PC-3 (cell line): Measurements from ENCODE around the gene PRPF38B. TPM values are rescaled to one million over a fixed set of nuclear protein-coding genes. Genes with fewer than 3 reads are reported as not detected.

Experiments
- ATAC-seq: fragments of 200-7000 bp; cut with Tn5 transposase; 2 replicates; pipeline ENCODE4 v1.9.1; 2020; ENCODE audit warnings: mild to moderate bottlenecking, moderate library complexity
- Bru-seq: library from RNA; stranded (reverse); fragments of 400-500 nt; gene quantifications from one replicate; lab custom pipeline; 2021; lab: Mats Ljungman, UMichigan
- BruChase-seq, 2 experiments: library from RNA; stranded (reverse); fragments of 400-500 nt; gene quantifications; one replicate each; lab custom pipeline; 2021; lab: Mats Ljungman, UMichigan
- BruUV-seq: library from RNA; stranded (reverse); fragments of 400-500 nt; replicated peaks from 2 replicates; lab custom pipeline; 2021; lab: Mats Ljungman, UMichigan
- CTCF ChIA-PET: fragments of 300-600 bp; sonication (Branson Sonifier 250); formaldehyde crosslinking; loops from one replicate; lab custom pipeline; 2022; ENCODE audit warnings: antibody characterized with exemption; lab: Charles Lee
- POLR2A ChIA-PET: fragments of 300-600 bp; sonication (Branson Sonifier 250); formaldehyde crosslinking; loops from one replicate; lab custom pipeline; 2022; ENCODE audit warnings: antibody characterized with exemption; ENCODE audit not compliant: unreplicated experiment; lab: Charles Lee
- DNase-seq: peaks from one replicate; pipeline ENCODE4 v3.0.0-alpha.2; 2015
- H2AFZ ChIP-seq: fragments of 300-600 bp; sonication (generic); 2 replicates; pipeline ENCODE4 v1.6.0; 2016; ENCODE audit warnings: antibody characterized with exemption, low read length
- H3F3A ChIP-seq: fragments of 300-600 bp; sonication (generic); one replicate; pipeline ENCODE4 v1.6.0; 2017; ENCODE audit warnings: antibody characterized with exemption, low read length, control low read depth, mild to moderate bottlenecking; ENCODE audit not compliant: unreplicated experiment
- H3K27ac ChIP-seq: fragments of 300-600 bp; sonication (generic); 2 replicates; pipeline ENCODE4 v1.5.1; 2016; ENCODE audit warnings: mild to moderate bottlenecking, low read length
- H3K27me3 ChIP-seq: fragments of 300-600 bp; sonication (generic); 2 replicates; pipeline ENCODE4 v1.6.1; 2016; ENCODE audit warnings: low read length, mixed read lengths
- H3K36me3 ChIP-seq: fragments of 300-600 bp; sonication (generic); 2 replicates; pipeline ENCODE4 v1.6.1; 2016; ENCODE audit warnings: low read depth, mixed run types, low read length, mixed read lengths
- H3K4me1 ChIP-seq: fragments of 300-600 bp; sonication (generic); 2 replicates; pipeline ENCODE4 v1.5.1; 2016; ENCODE audit warnings: low read length; ENCODE audit not compliant: insufficient read depth
- H3K4me2 ChIP-seq: fragments of 300-600 bp; sonication (generic); 2 replicates; pipeline ENCODE4 v1.6.0; 2016; ENCODE audit warnings: low read length
- H3K4me3 ChIP-seq: fragments of 300-600 bp; sonication (generic); 2 replicates; pipeline ENCODE4 v1.5.1; 2016; ENCODE audit warnings: mild to moderate bottlenecking, low read length, mixed read lengths
- H3K79me2 ChIP-seq: fragments of 300-600 bp; sonication (generic); 2 replicates; pipeline ENCODE4 v1.6.1; 2017; ENCODE audit warnings: low read length, mixed read lengths
- H3K9ac ChIP-seq: fragments of 300-600 bp; sonication (generic); 2 replicates; pipeline ENCODE4 v1.6.0; 2016; ENCODE audit warnings: mild to moderate bottlenecking, low read length
- H3K9me2 ChIP-seq: fragments of 300-600 bp; sonication (generic); replicated peaks from 2 replicates; pipeline ENCODE4 v1.6.1; 2016; ENCODE audit warnings: mixed run types, low read length, mixed read lengths
- H3K9me3 ChIP-seq: fragments of 300-600 bp; sonication (generic); 2 replicates; pipeline ENCODE4 v1.6.1; 2016; ENCODE audit warnings: low read length, mixed read lengths
- H4K20me1 ChIP-seq: fragments of 300-600 bp; sonication (generic); 2 replicates; pipeline ENCODE4 v1.6.1; 2016; ENCODE audit warnings: low read length, mixed read lengths
- EZH2 ChIP-seq: fragments of 300-600 bp; sonication (generic); IDR thresholded peaks from one replicate; pipeline ENCODE4 v1.6.1; 2017; ENCODE audit warnings: antibody characterized with exemption, mild to moderate bottlenecking, low read length; ENCODE audit not compliant: unreplicated experiment
- EZH2phosphoT487 ChIP-seq: fragments of 300-600 bp; sonication (generic); IDR thresholded peaks from 2 replicates; pipeline ENCODE4 v1.6.1; 2018; ENCODE audit warnings: mild to moderate bottlenecking, antibody characterized with exemption, low read length, borderline replicate concordance
- intact Hi-C: fragments of 100-400 bp; cut with micrococcal nuclease; formaldehyde crosslinking; loops from 2 replicates; pipeline ENCODE4 v1.9.0; 2023
- long read RNA-seq: library from polyadenylated mRNA; unstranded; transcript quantifications from one replicate; pipeline ENCODE4 v2.0.0, GENCODE V29; 2021; ENCODE audit not compliant: unreplicated experiment
- total RNA-seq: library from RNA; depleted of rRNA; stranded (reverse); fragments of >200 nt; gene quantifications from 2 replicates; pipeline ENCODE4 v1.2.3, GENCODE V29; 2014; rRNA removed
- TF ChIP-seq, protein P1 (sequence below): fragments of 300-600 bp; sonication (generic); conservative IDR thresholded peaks from 2 replicates; pipeline ENCODE4 v1.5.1; 2017; ENCODE audit warnings: antibody characterized with exemption, low read depth, mild to moderate bottlenecking, low read length

PRPF38B gene, protein sequence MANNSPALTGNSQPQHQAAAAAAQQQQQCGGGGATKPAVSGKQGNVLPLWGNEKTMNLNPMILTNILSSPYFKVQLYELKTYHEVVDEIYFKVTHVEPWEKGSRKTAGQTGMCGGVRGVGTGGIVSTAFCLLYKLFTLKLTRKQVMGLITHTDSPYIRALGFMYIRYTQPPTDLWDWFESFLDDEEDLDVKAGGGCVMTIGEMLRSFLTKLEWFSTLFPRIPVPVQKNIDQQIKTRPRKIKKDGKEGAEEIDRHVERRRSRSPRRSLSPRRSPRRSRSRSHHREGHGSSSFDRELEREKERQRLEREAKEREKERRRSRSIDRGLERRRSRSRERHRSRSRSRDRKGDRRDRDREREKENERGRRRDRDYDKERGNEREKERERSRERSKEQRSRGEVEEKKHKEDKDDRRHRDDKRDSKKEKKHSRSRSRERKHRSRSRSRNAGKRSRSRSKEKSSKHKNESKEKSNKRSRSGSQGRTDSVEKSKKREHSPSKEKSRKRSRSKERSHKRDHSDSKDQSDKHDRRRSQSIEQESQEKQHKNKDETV
- total RNA-seq (20.2 and 21.9 TPM in 2 replicates), Bru-seq, nascent RNA (percentile 98 among the genes with signal in this experiment), BruChase-seq, experiment 1, labeled RNA remaining after a 6-hour chase (percentile 99 among the genes with signal in this experiment), BruChase-seq, experiment 2, labeled RNA remaining after a 2-hour chase (percentile 98 among the genes with signal in this experiment)
- long read RNA-seq, transcript PRPF38B-203 (6 exons, 3,693 nt): major isoform, 45 of 123 reads
- long read RNA-seq, partial matches to known transcripts: 12 of 123 reads
- long read RNA-seq, other reads (novel, unspliced or antisense): 63 of 123 reads

DNA sequence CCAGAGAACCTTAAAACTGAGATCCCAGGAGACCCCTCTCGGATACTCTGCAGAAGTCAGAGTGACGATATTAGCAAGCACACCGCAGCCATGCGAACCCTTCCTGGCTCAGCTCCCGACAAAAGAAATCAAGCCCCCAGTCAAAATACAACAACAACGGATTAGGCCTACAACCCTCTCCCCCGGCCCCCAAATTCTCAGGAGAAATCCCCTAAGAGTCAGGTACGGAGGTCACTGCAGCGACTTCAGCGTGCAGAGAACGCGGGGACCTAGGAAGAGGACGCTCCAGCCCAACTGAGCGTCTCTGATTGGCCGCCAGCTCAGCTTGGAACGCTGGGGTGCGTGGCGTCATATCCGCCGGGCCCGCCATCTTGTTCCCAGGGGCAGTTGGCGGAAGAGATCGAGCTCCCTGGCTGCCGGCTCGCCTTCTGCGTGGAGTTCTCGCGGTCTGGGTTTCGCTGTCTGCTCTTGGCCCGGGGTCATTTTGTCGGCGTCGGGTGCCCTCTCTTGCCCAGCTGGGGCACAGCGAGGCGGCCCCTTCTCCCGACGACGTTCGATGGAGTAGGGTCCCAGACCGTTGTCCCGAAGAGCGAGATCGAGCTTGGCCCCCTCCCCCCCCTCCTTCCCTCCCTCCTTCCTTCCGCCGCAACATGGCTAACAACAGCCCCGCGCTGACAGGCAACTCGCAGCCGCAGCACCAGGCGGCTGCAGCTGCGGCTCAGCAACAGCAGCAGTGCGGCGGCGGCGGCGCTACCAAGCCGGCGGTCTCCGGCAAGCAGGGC is at the start of gene PRPF38B:
Gene PRPF38B, plus strand, starts transcription at position 369 of the 782 bp plus-strand sequence. Its CDS starts 282 bp downstream, at position 651.
- H3K79me2 ChIP-seq: peaks cover 63% of the 10 kb centered on the region
- ChIA-PET CTCF (interaction anchor here (0.6 to 1.0 kb wide), 4 partner anchors 64 to 137 kb away, joined by 3 read pairs; partner anchors contain the start of gene EEIG2), POLR2A (interaction anchor here (0.6 kb wide), 2 partner anchors 109 to 476 kb away, joined by 3 read pairs; no protein-coding TSS in a partner anchor)
- DNase-seq: peak; percentile 90
- H3K4me1 ChIP-seq: peaks cover 17% of the 10 kb centered on the region
- peak within 1 kb of the TSS; percentile 96 for H3K9ac ChIP-seq
- no peaks in the 10 kb centered on the region for H3F3A ChIP-seq
- TF ChIP-seq EZH2 (no peak), EZH2phosphoT487 (no peak)
- TF ChIP-seq, protein P1, sequence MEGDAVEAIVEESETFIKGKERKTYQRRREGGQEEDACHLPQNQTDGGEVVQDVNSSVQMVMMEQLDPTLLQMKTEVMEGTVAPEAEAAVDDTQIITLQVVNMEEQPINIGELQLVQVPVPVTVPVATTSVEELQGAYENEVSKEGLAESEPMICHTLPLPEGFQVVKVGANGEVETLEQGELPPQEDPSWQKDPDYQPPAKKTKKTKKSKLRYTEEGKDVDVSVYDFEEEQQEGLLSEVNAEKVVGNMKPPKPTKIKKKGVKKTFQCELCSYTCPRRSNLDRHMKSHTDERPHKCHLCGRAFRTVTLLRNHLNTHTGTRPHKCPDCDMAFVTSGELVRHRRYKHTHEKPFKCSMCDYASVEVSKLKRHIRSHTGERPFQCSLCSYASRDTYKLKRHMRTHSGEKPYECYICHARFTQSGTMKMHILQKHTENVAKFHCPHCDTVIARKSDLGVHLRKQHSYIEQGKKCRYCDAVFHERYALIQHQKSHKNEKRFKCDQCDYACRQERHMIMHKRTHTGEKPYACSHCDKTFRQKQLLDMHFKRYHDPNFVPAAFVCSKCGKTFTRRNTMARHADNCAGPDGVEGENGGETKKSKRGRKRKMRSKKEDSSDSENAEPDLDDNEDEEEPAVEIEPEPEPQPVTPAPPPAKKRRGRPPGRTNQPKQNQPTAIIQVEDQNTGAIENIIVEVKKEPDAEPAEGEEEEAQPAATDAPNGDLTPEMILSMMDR: no peak
- no TSS peak for BruUV-seq
- H3K9me3 ChIP-seq: no peaks in the 10 kb centered on the region
- peak within 1 kb of the TSS; percentile 82 for H3K27ac ChIP-seq
- H3K4me2 ChIP-seq: peak within 1 kb of the TSS; percentile 97
- no peaks in the 10 kb centered on the region for H3K9me2 ChIP-seq
- H3K27me3 ChIP-seq: no peaks in the 10 kb centered on the region
- intact Hi-C loops: loop anchor here (1.0 to 5.0 kb wide), 4 partner anchors 28 to 205 kb away; partner anchors contain the start of genes GPSM2 and STXBP3
- H4K20me1 ChIP-seq: peaks cover 42% of the 10 kb centered on the region
- peaks cover 24% of the 10 kb centered on the region for H3K36me3 ChIP-seq
- H3K4me3 ChIP-seq: peak within 1 kb of the TSS; percentile 100
- ATAC-seq: peak; percentile 93
- H2AFZ ChIP-seq: peak within 1 kb of the TSS; percentile 96

DNA sequence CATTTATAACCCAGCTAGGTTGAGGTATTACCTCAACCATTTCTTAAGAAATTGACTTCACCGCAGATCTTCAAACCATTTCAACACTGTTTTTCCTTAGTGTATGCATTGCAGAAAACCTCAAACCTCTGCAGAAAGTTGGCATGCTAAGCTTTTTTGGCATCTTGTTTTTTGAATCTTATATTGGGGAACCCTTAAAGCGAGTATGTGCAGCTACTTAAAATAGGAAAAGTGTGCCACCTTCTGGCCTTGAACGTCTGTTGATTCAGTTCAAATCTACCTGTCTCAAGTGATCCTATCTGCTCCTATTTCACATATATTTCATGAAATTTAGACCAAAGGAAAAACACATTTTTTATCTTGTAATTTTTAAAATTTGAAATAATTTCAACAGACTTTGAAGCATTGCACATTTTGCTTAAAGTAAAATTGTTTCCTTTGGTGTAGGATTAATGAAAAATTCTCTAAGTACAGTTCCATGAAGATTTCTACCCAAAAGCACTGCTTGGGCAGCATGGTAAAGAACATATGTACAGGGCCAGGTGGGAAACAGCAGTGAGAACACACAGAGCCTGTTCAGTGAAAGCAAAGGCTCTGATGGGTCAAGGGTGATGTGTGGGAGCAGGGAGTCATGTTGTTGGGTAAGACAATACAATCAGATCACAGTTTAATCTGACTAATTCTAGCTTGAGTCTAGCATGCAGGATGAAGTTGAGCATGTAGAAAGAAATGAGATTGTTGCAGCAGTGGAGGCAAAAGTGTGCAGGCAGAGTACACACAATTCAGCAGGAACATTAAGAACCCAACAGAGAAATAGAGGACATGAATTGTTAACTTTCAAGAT is 48.4 kb upstream of the PRPF38B start:
- Histone ChIP-seq H3F3A (no peaks in the 10 kb centered on the region), H3K4me1 (peaks cover 8% of the 10 kb centered on the region), H3K36me3 (no peaks in the 10 kb centered on the region), H3K4me2 (no peak overlapping the region), H2AFZ (no peak overlapping the region), H4K20me1 (no peaks in the 10 kb centered on the region), H3K27ac (no peak overlapping the region), H3K4me3 (no peak overlapping the region), H3K79me2 (no peaks in the 10 kb centered on the region), H3K9me3 (no peaks in the 10 kb centered on the region), H3K27me3 (no peaks in the 10 kb centered on the region), H3K9ac (no peak overlapping the region), H3K9me2 (no peaks in the 10 kb centered on the region)
- DNase-seq (peak; percentile 75), ATAC-seq (peak; percentile 88)
- ChIA-PET POLR2A (no interaction called here), CTCF (interaction anchor here (0.5 to 2.1 kb wide), 3 partner anchors 84 to 862 kb away, joined by 3 to 27 read pairs (median 10); partner anchors contain the start of gene EEIG2)
- intact Hi-C loops: loop anchor here (1.0 to 10.0 kb wide), 4 partner anchors 82 to 859 kb away; partner anchors contain the start of gene SLC25A24
- TF ChIP-seq, protein P1: peak; percentile 89
- TF ChIP-seq EZH2: no peak
- no peak for TF ChIP-seq EZH2phosphoT487
- no TSS peak for BruUV-seq
